SK-N-SH (cell line): ENCODE results near the gene AADACL4. TPM values are rescaled to one million over a fixed set of nuclear protein-coding genes. Genes with fewer than 3 reads are reported as not detected.

Experiments used
- CTCF ChIA-PET: fragments of 300-600, 350-600 bp; formaldehyde crosslinking; extraction: SDS; loops from one replicate; lab custom pipeline; 2021; lab: Yijun Ruan, JAX
- POLR2A ChIA-PET: fragments of 350-600 bp; sonication (Branson Sonifier 250); formaldehyde crosslinking; extraction: SDS; loops from one replicate; lab custom pipeline; 2020; ENCODE audit warnings: antibody characterized with exemption, inconsistent platforms; lab: Yijun Ruan, JAX
- DNase-seq: peaks from one replicate; pipeline ENCODE4 v3.0.0; 2012
- H2AFZ ChIP-seq: fragments of 200-600 bp; sonication (generic); 2 replicates; pipeline ENCODE4 v1.8.1; 2016; ENCODE audit warnings: antibody characterized with exemption, mild to moderate bottlenecking, low read depth
- H3F3A ChIP-seq: fragments of 200-600 bp; sonication (generic); replicated peaks from 2 replicates; pipeline ENCODE3; 2016; ENCODE audit warnings: antibody characterized with exemption, mild to moderate bottlenecking; ENCODE audit not compliant: insufficient read depth
- H3K27ac ChIP-seq, 2 experiments: fragments of 200-500 bp in 1 of 2; fragments of 200-600 bp in 1 of 2; sonication (Bioruptor generic) in 1 of 2; sonication (generic), shearing (Covaris generic) in 1 of 2; 2 replicates each; pipeline versions ENCODE4 v1.5.1 to v1.6.1; 2014 to 2016; ENCODE audit warnings: low read depth in 2 of 2, inconsistent platforms in 1 of 2, low read length in 1 of 2, mild to moderate bottlenecking in 1 of 2, mixed read lengths in 1 of 2
- H3K27me3 ChIP-seq: fragments of 200-600 bp; sonication (generic), shearing (Covaris generic); 2 replicates; pipeline ENCODE4 v1.6.1; 2016; ENCODE audit warnings: mixed run types; ENCODE audit not compliant: insufficient read depth
- H3K36me3 ChIP-seq, 2 experiments: fragments of 200-500 bp in 1 of 2; fragments of 200-600 bp in 1 of 2; sonication (Bioruptor generic) in 1 of 2; sonication (generic) in 1 of 2; replicated peaks in 1 of 2; 2 replicates each; pipeline versions ENCODE3 to v1.5.1; 2014 to 2016; ENCODE audit warnings: low read length in 1 of 2, mild to moderate bottlenecking in 1 of 2; ENCODE audit not compliant: insufficient read depth in 2 of 2, control insufficient read depth in 1 of 2
- H3K4me1 ChIP-seq, 2 experiments: fragments of 200-500 bp in 1 of 2; fragments of 200-600 bp in 1 of 2; sonication (Bioruptor generic) in 1 of 2; sonication (generic), shearing (Covaris generic) in 1 of 2; 2 replicates each; pipeline versions ENCODE4 v1.5.1 to v1.6.1; 2014 to 2016; ENCODE audit warnings: low read depth in 1 of 2, low read length in 1 of 2, mixed run types in 1 of 2; ENCODE audit not compliant: insufficient read depth in 2 of 2, control insufficient read depth in 1 of 2
- H3K4me2 ChIP-seq: fragments of 200-600 bp; sonication (generic), shearing (Covaris generic); 2 replicates; pipeline ENCODE4 v1.6.1; 2017; ENCODE audit warnings: mixed run types
- H3K4me3 ChIP-seq, 2 experiments: fragments of 200-500 bp in 1 of 2; fragments of 200-600 bp in 1 of 2; sonication (Bioruptor generic) in 1 of 2; sonication (generic), shearing (Covaris generic) in 1 of 2; 2 replicates each; pipeline versions ENCODE4 v1.5.1 to v1.8.1; 2014 to 2016; ENCODE audit warnings: low read depth in 2 of 2, inconsistent platforms in 1 of 2, low read length in 1 of 2, mild to moderate bottlenecking in 1 of 2, mixed read lengths in 1 of 2, moderate library complexity in 1 of 2
- H3K79me2 ChIP-seq: fragments of 200-600 bp; sonication (generic); 2 replicates; pipeline ENCODE4 v1.8.1; 2017; ENCODE audit warnings: mild to moderate bottlenecking; ENCODE audit not compliant: insufficient read depth
- H3K9ac ChIP-seq: fragments of 200-600 bp; sonication (generic); 2 replicates; pipeline ENCODE4 v1.6.1; 2017; ENCODE audit warnings: mixed run types
- H3K9me2 ChIP-seq: fragments of 200-600 bp; sonication (generic); 2 replicates; pipeline ENCODE4 v1.6.1; 2017; ENCODE audit warnings: mixed run types
- H3K9me3 ChIP-seq: fragments of 200-600 bp; sonication (generic); 2 replicates; pipeline ENCODE4 v1.6.1; 2017; ENCODE audit warnings: mixed run types, mild to moderate bottlenecking, moderate library complexity
- H4K20me1 ChIP-seq: fragments of 200-600 bp; sonication (generic); 2 replicates; pipeline ENCODE4 v1.6.1; 2017; ENCODE audit warnings: mild to moderate bottlenecking, mixed run types; ENCODE audit not compliant: insufficient read depth
- CHD2 ChIP-seq: fragments of 150-350 bp; IDR thresholded peaks from 2 replicates; pipeline ENCODE4 v1.6.1; 2018; ENCODE audit warnings: low read length; ENCODE audit not compliant: partially characterized antibody
- ELF1 ChIP-seq: IDR thresholded peaks from 2 replicates; pipeline ENCODE4 v1.4.0; 2012
- EZH2phosphoT487 ChIP-seq: fragments of 200-600 bp; sonication (generic); IDR thresholded peaks from 2 replicates; pipeline ENCODE4 v1.6.1; 2017; ENCODE audit warnings: low read depth, mixed run types, mild to moderate bottlenecking, antibody characterized with exemption, moderate library complexity, borderline replicate concordance
- GABPA ChIP-seq: IDR thresholded peaks from 2 replicates; pipeline ENCODE4 v1.4.0; 2012; ENCODE audit warnings: low read depth, mild to moderate bottlenecking
- GATA2 ChIP-seq: sonication (generic); formaldehyde crosslinking; IDR thresholded peaks from 2 replicates; pipeline ENCODE4 v1.5.0; 2020; ENCODE audit warnings: mild to moderate bottlenecking, missing genetic modification reagents
- JUND ChIP-seq: IDR thresholded peaks from 2 replicates; pipeline ENCODE4 v1.4.0; 2012
- NFIC ChIP-seq: IDR thresholded peaks from 2 replicates; pipeline ENCODE4 v1.4.0; 2012; ENCODE audit warnings: borderline replicate concordance
- NRF1 ChIP-seq: IDR thresholded peaks from 2 replicates; pipeline ENCODE4 v1.6.1; 2012; ENCODE audit warnings: low read depth, mild to moderate bottlenecking, low read length
- RFX5 ChIP-seq: IDR thresholded peaks from 2 replicates; pipeline ENCODE4 v1.6.1; 2012; ENCODE audit warnings: mild to moderate bottlenecking, improper control_type of control experiment, low read length
- RXRA ChIP-seq: IDR thresholded peaks from 2 replicates; pipeline ENCODE4 v1.4.0; 2012; ENCODE audit warnings: low read depth, mild to moderate bottlenecking, borderline replicate concordance
- SIN3A ChIP-seq: IDR thresholded peaks from 2 replicates; pipeline ENCODE4 v1.6.1; 2012; ENCODE audit warnings: low read depth, mild to moderate bottlenecking, low read length, moderate library complexity, borderline replicate concordance
- SMC3 ChIP-seq: IDR thresholded peaks from 2 replicates; pipeline ENCODE4 v1.6.1; 2012; ENCODE audit warnings: low read depth, low read length, improper control_type of control experiment
- TCF12 ChIP-seq: IDR thresholded peaks from 2 replicates; pipeline ENCODE4 v1.4.0; 2012
- TEAD4 ChIP-seq: IDR thresholded peaks from 2 replicates; pipeline ENCODE4 v1.4.0; 2012; ENCODE audit warnings: mild to moderate bottlenecking, borderline replicate concordance; ENCODE audit not compliant: insufficient read depth
- YY1 ChIP-seq: IDR thresholded peaks from 2 replicates; pipeline ENCODE4 v1.4.0; 2012; ENCODE audit warnings: low read depth, mild to moderate bottlenecking
- WGBS: methylation state at CpG from one replicate; pipeline ENCODE4 v1.1.6; 2017; ENCODE audit warnings: low lambda C conversion rate; 5-methylcytosine and 5-hydroxymethylcytosine counted together
- polyA plus RNA-seq, 3 experiments: library from polyadenylated mRNA; depleted of rRNA; stranded (reverse); fragments of >200 nt; gene quantifications; 2 replicates each; pipeline ENCODE4 v1.2.3, GENCODE V29; 2012
- TF ChIP-seq, protein P1 (sequence below): IDR thresholded peaks from 2 replicates; pipeline ENCODE4 v1.4.0; 2012; ENCODE audit warnings: low read depth, borderline replicate concordance
- TF ChIP-seq, protein P2 (sequence below): fragments of 150-350 bp; IDR thresholded peaks from 2 replicates; pipeline ENCODE4 v1.6.1; 2016; ENCODE audit warnings: mild to moderate bottlenecking, low read depth, low read length
- TF ChIP-seq, protein P3 (sequence below): IDR thresholded peaks from 2 replicates; pipeline ENCODE4 v1.4.0; 2012; ENCODE audit warnings: low read depth
- TF ChIP-seq, protein P4 (sequence below): IDR thresholded peaks from 2 replicates; pipeline ENCODE4 v1.4.0; 2012; ENCODE audit warnings: low read depth, borderline replicate concordance

AADACL4 gene
- polyA plus RNA-seq, 1 of the 3 experiments (the other 2 are of a cell fraction) = 0.59 TPM

DNA sequence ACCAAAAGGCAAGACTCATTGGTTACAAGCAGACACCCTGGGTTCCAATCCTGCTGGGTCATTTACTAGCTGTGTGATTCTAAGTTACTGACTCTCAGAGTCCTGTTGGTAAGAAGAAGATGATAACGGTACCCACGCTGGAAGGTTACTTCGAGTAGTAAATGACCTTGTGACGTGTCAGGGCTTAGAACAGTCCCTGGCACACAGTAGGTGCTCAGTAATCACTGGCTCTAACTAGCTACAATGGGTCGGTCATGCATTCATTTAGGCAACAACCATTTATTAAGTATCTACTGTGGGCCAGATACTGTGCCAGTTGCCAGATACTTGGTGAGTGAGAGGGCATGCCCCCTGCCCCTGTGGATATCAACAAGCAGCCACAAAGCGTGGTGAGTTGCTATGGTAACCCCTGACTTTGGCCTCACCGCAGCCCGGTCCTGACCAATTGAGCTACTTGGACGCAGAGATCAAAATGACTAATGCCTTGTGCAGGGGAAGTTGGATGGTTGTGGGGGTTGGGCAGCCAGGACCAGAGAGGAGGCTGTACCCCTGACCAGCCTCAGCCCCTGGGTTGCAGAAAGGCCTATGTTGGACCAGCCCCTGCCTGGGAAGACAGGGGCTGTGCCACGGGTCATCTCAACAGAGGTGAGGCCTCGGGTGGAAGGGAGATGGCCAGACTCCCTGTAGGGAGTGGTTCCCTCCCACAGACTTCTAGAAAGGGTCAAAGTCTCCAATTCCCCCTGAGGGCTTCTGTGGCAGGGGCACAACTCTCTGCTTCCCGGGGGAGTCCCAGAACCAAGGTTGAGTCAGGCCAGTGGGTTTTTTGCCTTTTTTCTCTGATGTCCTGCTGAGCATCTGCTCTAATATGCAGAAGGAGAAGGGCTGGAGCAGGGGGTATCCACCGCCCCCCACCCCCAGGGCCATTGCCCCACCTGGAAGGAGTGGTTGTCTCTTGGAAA, 41.9 kb upstream of the AADACL4 start (continued):
- TF ChIP-seq SMC3 (no peak), ELF1 (no peak), CHD2 (no peak), EZH2phosphoT487 (no peak), NFIC (peak; percentile 90), SIN3A (peak; percentile 64; the same call in 1 of the 2 replicates)
- TF ChIP-seq, protein P1, sequence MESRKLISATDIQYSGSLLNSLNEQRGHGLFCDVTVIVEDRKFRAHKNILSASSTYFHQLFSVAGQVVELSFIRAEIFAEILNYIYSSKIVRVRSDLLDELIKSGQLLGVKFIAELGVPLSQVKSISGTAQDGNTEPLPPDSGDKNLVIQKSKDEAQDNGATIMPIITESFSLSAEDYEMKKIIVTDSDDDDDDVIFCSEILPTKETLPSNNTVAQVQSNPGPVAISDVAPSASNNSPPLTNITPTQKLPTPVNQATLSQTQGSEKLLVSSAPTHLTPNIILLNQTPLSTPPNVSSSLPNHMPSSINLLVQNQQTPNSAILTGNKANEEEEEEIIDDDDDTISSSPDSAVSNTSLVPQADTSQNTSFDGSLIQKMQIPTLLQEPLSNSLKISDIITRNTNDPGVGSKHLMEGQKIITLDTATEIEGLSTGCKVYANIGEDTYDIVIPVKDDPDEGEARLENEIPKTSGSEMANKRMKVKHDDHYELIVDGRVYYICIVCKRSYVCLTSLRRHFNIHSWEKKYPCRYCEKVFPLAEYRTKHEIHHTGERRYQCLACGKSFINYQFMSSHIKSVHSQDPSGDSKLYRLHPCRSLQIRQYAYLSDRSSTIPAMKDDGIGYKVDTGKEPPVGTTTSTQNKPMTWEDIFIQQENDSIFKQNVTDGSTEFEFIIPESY = 0 out of 2 replicates have a peak, but pooled peaks have one; percentile 25
- TF ChIP-seq, protein P2, sequence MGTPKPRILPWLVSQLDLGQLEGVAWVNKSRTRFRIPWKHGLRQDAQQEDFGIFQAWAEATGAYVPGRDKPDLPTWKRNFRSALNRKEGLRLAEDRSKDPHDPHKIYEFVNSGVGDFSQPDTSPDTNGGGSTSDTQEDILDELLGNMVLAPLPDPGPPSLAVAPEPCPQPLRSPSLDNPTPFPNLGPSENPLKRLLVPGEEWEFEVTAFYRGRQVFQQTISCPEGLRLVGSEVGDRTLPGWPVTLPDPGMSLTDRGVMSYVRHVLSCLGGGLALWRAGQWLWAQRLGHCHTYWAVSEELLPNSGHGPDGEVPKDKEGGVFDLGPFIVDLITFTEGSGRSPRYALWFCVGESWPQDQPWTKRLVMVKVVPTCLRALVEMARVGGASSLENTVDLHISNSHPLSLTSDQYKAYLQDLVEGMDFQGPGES = no peak

DNA sequence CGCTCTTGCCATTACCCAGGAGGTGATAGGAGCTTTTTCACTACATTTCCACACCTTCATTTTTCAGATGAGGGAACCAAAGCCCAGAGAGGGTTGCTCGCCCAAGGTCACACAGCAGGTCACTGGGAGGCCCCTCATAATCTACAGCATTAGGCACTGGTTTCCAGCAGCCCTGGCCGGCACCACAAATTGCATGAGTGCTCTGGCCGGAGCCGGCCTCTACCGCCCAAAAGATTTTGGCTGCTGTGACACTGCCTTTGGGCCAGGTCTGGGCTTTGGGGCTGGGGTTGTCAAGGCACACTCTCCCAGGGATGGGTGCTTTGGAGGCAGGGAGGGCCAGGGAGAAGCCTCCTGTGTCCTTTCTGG, 41.2 kb upstream of the AADACL4 start:
- Histone ChIP-seq H3K9me3 (no peaks in the 10 kb centered on the region), H3K36me3 (no peaks in the 10 kb centered on the region), H3K27me3 (no peaks in the 10 kb centered on the region), H3K4me2 (peak overlapping the region; percentile 56), H4K20me1 (no peaks in the 10 kb centered on the region), H2AFZ (no peak overlapping the region), H3K9me2 (no peaks in the 10 kb centered on the region), H3K4me3 (no peak overlapping the region), H3K27ac (peak overlapping the region; percentile 24 to 78; a peak in 3 of 4 replicates), H3K79me2 (no peaks in the 10 kb centered on the region), H3K4me1 (peaks cover 33 to 59% of the 10 kb centered on the region in 2 experiments), H3K9ac (peak overlapping the region; percentile 40; the same call in 1 of the 2 replicates), H3F3A (peaks cover 10% of the 10 kb centered on the region)
- CTCF ChIA-PET = interaction anchor here (1.5 kb wide), 1 partner anchor 9 kb away, joined by 3 read pairs; no protein-coding TSS in a partner anchor
- WGBS = 67% methylated on average over 2 of the region's 6 CpGs
- DNase-seq = no peak
- TF ChIP-seq, protein P2 = no peak
- TF ChIP-seq, protein P3, sequence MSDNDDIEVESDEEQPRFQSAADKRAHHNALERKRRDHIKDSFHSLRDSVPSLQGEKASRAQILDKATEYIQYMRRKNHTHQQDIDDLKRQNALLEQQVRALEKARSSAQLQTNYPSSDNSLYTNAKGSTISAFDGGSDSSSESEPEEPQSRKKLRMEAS = no peak
- no peak for TF ChIP-seq TEAD4
- TF ChIP-seq GATA2 = no peak
- no peak for TF ChIP-seq JUND
- no peak for TF ChIP-seq NRF1
- no peak for TF ChIP-seq GABPA
- TF ChIP-seq, protein P4, sequence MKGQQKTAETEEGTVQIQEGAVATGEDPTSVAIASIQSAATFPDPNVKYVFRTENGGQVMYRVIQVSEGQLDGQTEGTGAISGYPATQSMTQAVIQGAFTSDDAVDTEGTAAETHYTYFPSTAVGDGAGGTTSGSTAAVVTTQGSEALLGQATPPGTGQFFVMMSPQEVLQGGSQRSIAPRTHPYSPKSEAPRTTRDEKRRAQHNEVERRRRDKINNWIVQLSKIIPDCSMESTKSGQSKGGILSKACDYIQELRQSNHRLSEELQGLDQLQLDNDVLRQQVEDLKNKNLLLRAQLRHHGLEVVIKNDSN = no peak
- no peak for TF ChIP-seq RFX5
- TF ChIP-seq SIN3A = no peak
- TF ChIP-seq TCF12 = no peak
- TF ChIP-seq RXRA = no peak
- TF ChIP-seq, protein P1 = no peak
- no peak for TF ChIP-seq YY1
- no peak for TF ChIP-seq EZH2phosphoT487
- POLR2A ChIA-PET = no interaction called here
